HG03565 (cell line): ENCODE measurements around the gene COL20A1.

Source experiments
- ATAC-seq: cut with Tn5 transposase; IDR thresholded peaks from one replicate; pipeline ENCODE4 v1.9.1; 2021; ENCODE audit warnings: mild to moderate bottlenecking, moderate library complexity; ENCODE audit not compliant: unreplicated experiment

The COL20A1 gene

DNA sequence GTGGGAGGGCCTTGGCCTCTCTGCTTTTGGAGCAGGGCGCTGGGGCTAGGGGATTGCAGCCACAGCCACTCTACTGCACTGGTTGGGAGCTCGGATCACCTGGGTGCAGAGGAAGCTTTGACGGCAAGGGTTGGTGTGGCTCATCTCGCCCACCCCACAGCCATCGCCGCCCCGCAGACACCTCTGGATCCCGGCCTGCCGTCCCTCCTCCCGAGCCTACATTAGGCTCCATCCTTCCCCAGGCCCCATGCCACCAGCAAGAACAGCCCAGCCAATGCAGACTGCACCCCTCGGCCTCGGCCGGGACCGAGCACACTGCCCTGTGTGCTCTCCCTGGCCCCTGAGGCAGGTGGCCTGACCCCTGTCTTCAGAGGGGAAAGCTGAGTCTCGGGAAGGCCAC is 32.5 kb upstream of the COL20A1 start:
- no peak for ATAC-seq

DNA sequence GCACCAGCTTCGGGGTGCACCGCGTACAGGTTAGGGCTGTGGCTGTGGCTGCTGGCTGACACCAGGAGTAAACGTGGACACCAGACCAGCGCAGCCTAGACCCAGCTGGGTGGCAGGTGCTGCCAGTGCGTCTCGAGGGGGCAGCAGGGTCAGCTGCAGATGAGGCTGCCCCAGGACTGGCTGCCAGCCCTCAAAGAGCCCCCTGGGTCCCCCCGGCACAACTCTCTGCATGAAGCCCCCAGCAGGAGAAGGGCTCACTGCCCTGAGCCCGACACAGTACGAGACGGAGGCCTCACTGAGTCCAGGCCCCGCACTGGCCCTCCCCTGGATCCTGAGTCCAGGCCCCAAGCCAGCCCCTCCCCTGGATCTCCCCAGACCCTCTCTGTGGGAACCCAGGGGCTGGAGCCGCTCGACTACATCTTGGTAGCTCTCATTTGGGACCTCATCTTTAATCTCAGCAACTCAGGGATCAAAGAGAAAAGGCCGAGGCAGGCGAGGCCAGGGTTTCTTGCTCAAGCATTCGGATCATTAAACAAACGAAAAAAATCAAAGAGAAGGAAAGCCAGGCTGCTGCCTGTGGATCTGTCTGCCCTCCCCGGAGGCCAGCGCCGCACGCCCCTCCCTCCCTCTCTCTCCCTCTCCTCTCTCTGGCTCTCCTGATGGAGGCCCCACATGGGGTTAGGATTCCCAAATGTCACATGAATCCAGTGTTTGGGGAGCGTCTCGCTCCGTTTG is 31.8 kb upstream of the COL20A1 start:
- ATAC-seq: no peak

DNA sequence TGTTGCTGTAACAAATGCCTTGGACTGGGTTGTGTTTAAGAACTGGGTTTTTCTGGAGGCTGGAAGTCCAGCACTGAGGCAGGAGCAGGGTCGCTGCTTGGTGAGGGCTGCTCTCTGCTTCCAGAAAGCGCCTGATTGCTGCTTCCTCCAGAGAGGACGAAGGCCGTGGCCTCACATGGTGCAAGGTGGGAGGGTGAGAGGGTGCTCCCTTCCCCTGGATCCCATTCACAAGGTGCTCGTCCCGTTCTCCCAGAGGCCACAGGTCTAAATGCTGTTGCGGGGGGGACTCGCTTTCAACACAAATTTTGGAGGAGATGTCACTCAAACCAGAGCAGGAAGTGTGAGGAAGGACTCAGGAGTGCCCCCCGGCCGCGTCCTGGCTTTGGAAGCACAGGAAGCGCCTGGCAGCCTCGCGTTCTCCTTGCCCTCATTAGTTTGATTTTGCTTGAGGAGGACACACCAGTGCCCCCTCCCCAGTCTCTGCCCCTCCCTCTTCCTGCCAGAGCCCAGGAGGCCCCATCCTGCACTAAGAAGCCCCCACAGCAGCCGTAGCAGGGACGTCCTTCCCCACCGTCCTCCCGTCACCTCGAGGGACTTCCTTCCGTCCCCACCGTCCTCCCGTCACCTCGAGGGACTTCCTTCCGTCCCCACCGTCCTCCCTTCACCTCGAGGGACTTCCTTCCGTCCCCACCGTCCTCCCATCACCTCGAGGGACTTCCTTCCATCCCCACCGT is 31.0 kb upstream of the COL20A1 start:
- ATAC-seq: no peak

DNA sequence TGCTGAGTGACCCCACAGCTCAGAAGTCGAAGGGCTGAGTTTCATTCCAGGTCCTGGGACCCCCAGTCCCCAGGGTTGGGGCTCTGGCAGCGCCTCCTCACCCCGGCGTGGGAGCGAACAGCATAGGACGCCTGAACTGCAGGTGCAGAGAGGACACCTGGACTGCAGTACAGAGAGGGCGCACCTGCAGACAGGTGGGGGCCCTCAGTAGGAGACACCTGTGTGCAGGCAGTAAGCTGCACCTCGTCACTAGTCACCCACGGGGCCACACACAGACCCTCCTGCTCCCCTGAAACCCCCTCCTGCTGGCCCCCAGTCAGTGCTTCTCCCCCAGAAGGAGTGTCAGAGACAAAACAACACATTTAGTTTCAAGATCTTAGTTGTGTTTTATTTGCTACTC is 30.1 kb upstream of the COL20A1 start:
- no peak for ATAC-seq

DNA sequence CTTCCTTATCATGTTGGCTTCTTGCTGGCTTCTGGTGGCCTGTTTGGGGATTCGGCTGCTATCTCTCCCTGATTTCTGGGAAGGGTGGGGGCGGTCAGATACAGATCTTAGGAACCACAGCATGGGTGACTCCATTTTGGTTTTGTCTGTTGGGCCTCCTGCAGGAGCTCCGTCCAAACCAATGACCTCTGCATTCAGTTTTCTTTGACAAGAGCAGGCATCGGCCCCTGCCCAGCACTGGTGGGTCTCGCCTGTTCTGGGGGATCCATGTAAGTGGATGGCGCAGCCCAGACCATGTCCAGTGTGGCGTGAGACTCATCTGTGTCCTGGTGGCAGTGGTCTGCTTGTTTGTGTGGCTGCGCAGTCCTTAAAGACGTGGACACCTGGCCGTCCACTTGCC is 29.0 kb upstream of the COL20A1 start:
- no peak for ATAC-seq

DNA sequence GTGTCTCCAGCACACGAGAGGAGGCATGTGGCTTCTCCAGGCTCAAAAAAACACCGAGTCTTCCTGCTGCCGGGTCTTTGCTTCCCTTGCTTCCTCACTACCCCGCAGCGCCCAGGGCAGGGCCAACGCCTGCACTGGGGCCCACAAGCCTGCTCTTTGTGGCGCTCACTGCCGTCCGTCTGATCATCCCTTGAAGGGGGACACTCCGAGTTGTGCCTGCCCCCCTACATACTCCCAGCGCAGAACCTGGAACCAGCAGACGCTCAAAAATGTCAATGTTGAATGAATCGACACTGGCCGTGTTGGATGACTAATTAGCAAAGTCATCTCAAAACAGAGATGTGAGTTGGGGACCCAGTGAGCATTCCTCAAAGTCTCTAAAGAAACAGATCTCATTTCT is 28.5 kb upstream of the COL20A1 start:
- no peak for ATAC-seq

DNA sequence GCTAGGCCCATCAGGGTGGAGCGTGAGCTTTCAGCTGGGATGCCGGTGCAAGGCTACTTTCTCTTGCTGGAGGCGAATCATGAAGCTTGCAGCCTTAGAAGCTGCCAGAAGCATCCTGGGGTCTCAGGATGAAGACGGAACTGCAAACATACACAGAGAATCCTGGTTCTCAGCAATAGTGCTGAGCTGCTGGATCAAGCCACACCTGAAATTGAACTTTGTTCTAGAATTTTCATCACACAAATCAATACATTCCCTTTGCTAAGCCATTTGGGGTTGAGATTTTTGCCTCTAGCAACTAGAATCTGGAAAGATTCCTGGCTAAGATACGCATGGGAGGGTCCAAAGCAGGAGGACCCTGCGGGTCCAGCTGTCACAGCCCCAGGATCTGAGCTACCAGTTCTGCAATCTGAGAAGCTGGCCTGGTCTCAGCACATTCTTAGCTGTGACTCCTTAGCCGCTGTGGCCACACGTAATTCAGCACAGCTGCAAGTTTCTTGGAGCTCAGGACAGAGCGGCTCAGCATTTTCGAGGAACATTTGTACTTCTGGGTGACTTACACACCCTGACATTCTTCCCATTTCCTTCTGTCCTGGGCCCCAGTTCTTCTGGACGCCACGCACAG is 27.0 kb upstream of the COL20A1 start:
- ATAC-seq: no peak

DNA sequence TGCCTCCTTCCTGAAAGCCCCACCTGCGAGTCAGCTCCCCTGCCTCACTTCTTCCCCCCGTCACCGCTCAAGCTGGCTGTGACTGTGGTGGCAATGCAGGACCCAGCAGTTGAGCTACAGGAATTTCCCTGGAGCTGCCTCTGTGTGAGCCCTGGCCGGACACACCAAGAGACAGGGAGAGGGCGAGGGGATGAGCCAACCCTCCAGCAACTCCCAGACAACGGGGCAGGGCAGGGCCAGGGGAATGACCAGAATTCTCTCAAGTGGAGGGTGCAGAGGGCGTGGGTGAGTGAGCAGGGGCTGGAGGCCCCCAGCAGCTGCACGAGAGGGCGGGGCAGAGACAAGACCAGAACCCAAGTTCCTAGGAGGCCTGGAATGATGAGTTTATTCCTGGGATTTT is 25.3 kb upstream of the COL20A1 start:
- no peak for ATAC-seq

DNA sequence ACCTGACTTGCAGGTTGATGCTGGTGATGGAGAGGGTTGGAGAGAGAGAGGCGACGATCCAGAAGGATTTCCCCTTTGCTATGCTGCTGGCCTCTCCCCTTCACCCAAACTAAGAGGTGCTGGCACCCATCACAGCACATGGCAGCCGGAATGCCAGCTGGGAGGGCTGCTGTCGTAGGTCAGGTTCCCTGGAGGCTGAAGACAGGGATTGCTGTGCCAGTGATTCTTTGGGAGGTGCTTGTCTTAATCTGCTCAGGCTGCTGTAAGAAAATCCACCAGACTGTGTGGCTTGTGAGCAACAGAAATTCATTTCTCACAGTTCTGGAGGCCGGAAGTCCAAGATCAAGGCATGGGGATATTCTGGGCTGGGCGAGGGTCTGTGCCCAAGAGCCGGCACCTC is 24.7 kb upstream of the COL20A1 start:
- ATAC-seq: no peak

DNA sequence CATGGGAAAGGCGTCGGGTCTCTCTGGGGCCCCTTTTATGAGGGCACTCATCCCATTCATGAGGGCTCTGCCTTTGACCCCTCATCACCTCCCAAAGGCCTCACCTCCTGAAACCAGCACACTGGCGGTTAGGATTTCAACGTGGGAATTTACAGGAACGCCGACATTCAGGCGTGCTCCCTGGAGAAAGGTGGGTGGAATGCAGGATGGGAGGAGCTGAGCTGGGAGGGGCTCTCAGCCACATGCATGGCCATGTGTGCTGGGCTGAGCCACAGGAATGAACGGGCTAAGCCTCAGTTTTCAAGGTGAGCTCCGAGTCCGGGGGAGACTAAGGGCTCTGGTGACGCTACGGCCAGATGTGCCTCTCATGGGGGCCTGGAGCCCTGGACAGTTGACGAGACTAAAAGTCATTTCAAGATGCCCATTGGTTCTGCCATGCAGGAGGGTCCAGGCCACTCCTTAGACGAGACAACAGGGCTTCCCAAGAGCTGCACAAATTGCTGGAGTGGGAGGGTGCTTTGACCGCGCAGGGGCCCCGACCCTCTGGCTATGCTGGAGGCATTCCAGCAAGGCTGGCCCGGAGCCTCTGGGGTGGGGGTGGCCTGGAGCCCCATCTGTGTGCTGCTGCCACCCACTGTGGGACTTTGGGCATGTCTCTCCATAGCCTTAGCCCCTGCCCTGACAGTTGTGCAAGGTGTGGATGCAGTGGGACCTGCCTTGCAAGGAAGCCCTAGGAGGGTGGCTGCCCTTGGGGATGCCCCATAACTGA is 24.1 kb upstream of the COL20A1 start:
- ATAC-seq: no peak

DNA sequence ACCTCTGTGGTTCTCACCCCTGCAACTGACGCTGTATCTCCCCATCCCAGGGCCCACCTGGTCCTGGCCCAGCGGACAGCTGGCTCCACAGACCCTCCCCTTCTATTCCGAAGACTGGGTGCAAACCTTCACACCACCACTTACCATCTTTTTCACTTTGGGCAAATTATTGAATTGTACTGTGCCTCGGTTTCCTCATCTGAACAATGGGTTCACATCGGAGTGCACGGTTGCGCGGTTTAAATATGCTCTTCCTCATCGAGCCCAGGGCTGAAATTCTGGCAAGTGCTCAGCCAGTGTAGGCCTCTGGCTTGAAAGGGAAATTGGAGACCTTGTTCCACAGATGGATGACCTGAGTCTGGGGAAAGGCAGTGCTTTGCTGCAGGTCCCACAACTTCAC is 23.3 kb upstream of the COL20A1 start:
- ATAC-seq: no peak

DNA sequence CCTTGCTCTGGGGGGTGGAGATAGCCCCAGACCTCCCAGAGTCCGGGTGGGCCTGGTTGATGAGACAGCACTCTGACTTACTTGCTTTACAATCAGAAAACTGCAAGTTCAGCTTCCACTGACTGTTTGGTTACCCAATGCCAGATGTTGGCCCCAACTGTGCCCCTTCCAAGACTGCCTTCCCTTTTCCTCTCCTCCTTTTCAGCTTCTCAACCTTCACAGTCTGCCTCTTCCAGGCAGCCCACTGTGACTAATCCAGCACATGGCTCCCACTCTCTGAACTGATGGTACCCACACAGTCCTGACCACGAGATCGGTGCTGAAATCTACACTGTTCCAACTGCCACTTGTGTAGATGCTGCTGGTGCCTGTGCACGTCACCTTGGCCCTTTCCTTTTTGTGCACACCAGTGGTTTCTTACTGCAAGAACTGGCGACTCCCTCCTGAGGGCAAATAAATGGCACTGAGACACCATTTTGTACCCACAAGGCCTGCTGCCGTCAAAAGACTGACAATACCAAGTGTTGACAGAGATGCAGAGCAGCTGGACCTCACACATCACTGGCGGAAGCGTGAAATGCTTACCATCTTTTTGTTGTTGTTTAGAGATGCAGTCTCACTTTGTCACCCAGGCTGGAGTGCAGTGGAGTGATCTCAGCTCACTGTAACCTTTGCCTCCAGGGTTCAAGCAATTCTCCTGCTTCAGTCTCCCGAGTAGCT is 22.2 kb upstream of the COL20A1 start:
- no peak for ATAC-seq

DNA sequence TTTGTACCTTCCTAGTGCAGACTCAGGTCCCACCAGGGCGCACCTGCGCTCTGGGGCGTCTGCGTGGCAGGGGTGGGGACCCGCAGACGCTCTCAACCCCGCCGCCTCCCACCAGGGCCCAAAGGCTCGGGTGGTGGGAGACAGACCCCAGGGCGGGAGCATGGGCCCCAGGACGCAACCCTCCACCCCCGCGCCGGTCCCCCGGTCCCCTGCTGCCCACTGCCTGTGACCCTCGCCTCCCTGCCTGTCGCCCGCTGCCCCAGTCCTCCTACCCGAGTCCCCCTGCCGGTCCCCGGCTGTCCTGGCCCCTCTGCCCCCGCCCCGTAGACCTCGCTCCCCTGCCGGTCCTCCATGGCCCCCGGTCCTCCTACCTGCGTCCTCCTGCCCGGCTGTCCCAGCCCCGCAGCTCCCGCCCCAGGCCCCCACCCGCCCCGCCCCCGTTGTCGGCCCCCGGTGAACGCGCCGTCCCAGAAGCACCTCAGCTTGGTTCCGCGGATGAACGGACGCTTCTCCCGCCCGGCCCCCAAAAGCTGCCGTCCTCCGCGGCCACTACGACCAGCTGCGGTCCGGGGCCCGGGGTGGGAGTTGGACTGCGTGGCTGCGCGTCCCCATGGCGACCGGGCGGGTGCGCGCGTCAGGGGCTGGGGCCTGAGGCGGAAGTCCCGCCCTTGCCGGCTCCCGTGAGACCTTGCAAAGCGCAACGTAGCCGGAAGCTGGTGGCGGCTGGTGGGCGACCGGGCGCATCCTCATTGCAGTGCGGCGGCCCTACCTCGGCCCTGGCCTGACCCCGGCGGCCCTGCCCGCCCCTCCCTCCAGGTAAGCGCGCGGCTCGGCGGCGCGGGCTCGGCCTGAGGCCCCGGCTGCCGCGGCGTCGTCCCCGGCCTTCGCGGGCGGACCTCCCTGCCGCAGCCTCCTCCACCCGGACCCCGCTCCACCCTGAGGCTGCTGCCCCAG is 20.6 kb upstream of the COL20A1 start, which contains the start of gene ARFGAP1:
ARFGAP1 (plus strand) TSS at position 709 of the 954 bp plus-strand sequence. CDS start 2,768 bp downstream, outside the sequence.
- ATAC-seq: peak; percentile 68

DNA sequence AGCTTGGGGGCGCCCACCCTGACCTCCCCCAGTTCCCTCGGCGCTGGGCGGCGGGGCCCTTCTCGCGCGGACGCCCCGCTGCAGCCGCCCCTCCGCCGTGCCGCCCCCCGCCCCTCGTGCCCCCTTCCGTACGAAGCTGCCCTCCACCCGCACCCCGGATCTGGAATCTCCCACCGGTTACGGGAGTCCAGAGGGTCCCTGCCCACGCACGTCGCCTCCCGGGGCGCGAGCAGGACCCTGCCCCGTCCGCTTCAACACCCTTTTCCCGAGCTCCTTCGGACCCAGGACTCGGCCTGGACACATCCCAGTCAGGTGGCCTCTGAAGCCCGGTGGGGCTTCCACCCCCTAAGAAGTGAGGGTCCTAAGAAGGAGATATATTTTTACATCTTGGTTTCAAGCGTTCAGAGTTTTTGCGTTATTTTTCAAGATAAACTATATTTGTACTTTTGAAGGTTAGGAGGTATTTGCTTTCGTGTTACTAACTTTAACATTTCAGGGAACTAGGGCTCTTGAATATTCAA is 19.9 kb upstream of the COL20A1 start:
- peak; percentile 1 for ATAC-seq

DNA sequence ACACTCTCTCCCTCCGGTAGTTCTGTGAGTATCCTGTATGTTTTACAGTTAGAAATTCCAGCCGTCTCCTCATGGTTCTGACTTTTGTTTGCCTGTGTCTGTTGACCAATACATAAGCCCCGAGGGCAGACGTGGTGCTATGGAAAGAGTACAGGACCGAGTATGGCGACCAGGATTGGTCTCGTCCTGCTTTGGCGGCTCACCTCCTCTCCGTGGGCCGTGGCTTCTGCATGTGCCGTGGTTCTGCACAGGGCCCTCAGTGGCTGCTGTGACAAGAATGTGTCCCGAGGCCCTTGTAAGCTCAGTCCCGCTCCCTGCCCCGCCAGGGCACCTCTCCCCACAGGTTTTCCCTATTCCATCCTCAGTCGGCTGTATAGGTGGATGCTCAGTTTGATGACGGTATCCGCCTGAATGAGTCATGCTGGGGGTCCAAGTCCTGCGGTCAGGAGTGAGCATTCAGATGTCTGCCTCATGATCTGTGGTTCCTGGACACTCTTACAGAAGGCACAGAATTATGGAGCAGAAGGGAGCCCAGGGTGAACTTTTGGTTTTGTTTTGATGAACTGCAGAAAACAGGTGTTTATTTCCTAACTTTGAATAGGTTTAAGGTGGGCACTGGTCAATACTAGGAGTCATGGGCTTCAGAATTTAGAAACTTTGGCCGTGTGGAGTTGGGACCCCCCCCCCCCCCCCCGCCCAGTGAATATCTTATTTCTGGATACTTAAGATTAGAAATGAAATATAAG is 19.2 kb upstream of the COL20A1 start:
- no peak for ATAC-seq

DNA sequence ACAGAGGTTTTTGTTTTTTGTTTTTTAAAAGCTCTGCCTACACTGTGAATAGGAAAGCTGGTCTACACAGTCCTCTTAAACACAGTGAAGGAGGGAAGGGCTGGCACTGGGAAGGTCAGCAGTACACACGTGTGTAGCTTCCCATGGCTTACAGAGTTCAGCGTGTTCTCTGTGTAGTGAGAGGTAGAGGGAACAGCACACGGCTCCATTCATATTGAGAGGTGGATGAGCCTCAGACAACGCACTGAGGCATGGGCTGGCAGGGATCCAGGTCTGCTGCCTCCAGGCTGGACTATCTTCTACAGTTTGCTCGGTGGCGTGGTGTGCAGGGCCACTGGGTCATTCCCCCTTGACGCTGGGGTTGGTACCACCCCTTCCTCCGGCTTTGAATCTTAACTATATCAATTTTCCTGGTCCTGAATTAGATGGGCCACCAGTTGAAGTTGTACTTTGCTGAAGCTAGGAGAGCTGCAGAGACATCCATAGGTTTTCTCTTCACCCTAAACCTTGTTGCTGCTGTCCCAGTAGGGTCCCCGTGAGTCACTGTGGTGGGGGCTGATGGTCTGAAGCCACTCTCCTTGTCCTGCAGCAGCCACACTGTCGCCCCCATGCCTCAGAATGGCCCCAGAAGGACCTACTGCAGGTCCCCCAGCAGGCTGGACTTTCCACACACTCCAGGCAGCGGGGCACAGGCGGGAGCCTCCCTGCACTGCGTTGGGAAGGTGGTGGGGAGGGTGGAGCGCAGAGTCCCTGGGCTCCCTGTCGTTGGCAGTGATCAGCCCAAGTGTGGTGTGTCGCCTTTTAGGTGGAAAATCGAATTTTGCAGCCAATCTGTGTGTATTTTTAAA is 18.4 kb upstream of the COL20A1 start:
- ATAC-seq: no peak

DNA sequence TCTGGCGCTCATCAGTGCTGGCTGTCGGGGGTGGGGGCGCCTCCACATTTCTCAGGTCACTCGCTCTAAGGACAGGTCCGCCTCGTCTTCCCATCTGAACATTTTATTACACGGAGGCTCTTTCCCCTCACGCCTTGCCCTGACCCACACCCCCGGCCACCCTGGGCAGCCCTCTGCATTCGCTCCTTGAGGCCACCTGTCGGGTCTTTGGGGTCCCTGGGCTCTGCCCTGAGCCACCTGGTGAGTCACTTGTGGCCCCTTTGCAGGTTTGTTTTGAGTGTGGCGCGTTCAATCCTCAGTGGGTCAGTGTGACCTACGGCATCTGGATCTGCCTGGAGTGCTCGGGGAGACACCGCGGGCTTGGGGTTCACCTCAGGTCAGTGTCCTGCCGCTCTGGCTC is 17.2 kb upstream of the COL20A1 start:
- no peak for ATAC-seq

DNA sequence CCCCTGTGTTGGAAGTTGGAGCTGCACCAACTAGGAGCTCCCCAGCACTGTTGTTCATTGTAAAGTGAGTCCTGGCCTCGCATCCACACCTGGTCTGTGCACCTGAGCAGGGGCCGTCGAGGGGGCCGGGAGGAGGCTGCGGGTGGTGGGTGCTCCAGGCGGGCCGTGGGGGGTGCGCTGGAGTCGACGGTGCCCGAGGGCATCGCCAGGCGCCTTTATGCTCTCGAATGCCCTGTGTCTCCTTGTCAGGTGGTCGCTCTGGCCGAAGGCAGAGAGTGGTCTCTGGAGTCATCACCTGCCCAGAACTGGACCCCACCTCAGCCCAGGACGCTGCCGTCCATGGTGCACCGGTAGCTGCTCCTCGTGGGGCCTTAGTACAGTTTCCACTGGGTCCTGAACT is 16.0 kb upstream of the COL20A1 start:
- no peak for ATAC-seq
